PC-3 (cell line): ENCODE measurements around the gene HHAT. TPM values are rescaled to one million over a fixed set of nuclear protein-coding genes. Genes with fewer than 3 reads are reported as not detected.

Source experiments
- ATAC-seq: fragments of 200-7000 bp; cut with Tn5 transposase; 2 replicates; pipeline ENCODE4 v1.9.1; 2020; ENCODE audit warnings: mild to moderate bottlenecking, moderate library complexity
- BruUV-seq: library from RNA; stranded (reverse); fragments of 400-500 nt; replicated peaks from 2 replicates; lab custom pipeline; 2021; lab: Mats Ljungman, UMichigan
- CTCF ChIA-PET: fragments of 300-600 bp; sonication (Branson Sonifier 250); formaldehyde crosslinking; loops from one replicate; lab custom pipeline; 2022; ENCODE audit warnings: antibody characterized with exemption; lab: Charles Lee
- POLR2A ChIA-PET: fragments of 300-600 bp; sonication (Branson Sonifier 250); formaldehyde crosslinking; loops from one replicate; lab custom pipeline; 2022; ENCODE audit warnings: antibody characterized with exemption; ENCODE audit not compliant: unreplicated experiment; lab: Charles Lee
- DNase-seq: peaks from one replicate; pipeline ENCODE4 v3.0.0-alpha.2; 2015
- H2AFZ ChIP-seq: fragments of 300-600 bp; sonication (generic); 2 replicates; pipeline ENCODE4 v1.6.0; 2016; ENCODE audit warnings: antibody characterized with exemption, low read length
- H3F3A ChIP-seq: fragments of 300-600 bp; sonication (generic); one replicate; pipeline ENCODE4 v1.6.0; 2017; ENCODE audit warnings: antibody characterized with exemption, low read length, control low read depth, mild to moderate bottlenecking; ENCODE audit not compliant: unreplicated experiment
- H3K27ac ChIP-seq: fragments of 300-600 bp; sonication (generic); 2 replicates; pipeline ENCODE4 v1.5.1; 2016; ENCODE audit warnings: mild to moderate bottlenecking, low read length
- H3K27me3 ChIP-seq: fragments of 300-600 bp; sonication (generic); 2 replicates; pipeline ENCODE4 v1.6.1; 2016; ENCODE audit warnings: low read length, mixed read lengths
- H3K36me3 ChIP-seq: fragments of 300-600 bp; sonication (generic); 2 replicates; pipeline ENCODE4 v1.6.1; 2016; ENCODE audit warnings: low read depth, mixed run types, low read length, mixed read lengths
- H3K4me1 ChIP-seq: fragments of 300-600 bp; sonication (generic); 2 replicates; pipeline ENCODE4 v1.5.1; 2016; ENCODE audit warnings: low read length; ENCODE audit not compliant: insufficient read depth
- H3K4me2 ChIP-seq: fragments of 300-600 bp; sonication (generic); 2 replicates; pipeline ENCODE4 v1.6.0; 2016; ENCODE audit warnings: low read length
- H3K4me3 ChIP-seq: fragments of 300-600 bp; sonication (generic); 2 replicates; pipeline ENCODE4 v1.5.1; 2016; ENCODE audit warnings: mild to moderate bottlenecking, low read length, mixed read lengths
- H3K79me2 ChIP-seq: fragments of 300-600 bp; sonication (generic); 2 replicates; pipeline ENCODE4 v1.6.1; 2017; ENCODE audit warnings: low read length, mixed read lengths
- H3K9ac ChIP-seq: fragments of 300-600 bp; sonication (generic); 2 replicates; pipeline ENCODE4 v1.6.0; 2016; ENCODE audit warnings: mild to moderate bottlenecking, low read length
- H3K9me2 ChIP-seq: fragments of 300-600 bp; sonication (generic); replicated peaks from 2 replicates; pipeline ENCODE4 v1.6.1; 2016; ENCODE audit warnings: mixed run types, low read length, mixed read lengths
- H3K9me3 ChIP-seq: fragments of 300-600 bp; sonication (generic); 2 replicates; pipeline ENCODE4 v1.6.1; 2016; ENCODE audit warnings: low read length, mixed read lengths
- H4K20me1 ChIP-seq: fragments of 300-600 bp; sonication (generic); 2 replicates; pipeline ENCODE4 v1.6.1; 2016; ENCODE audit warnings: low read length, mixed read lengths
- EZH2 ChIP-seq: fragments of 300-600 bp; sonication (generic); IDR thresholded peaks from one replicate; pipeline ENCODE4 v1.6.1; 2017; ENCODE audit warnings: antibody characterized with exemption, mild to moderate bottlenecking, low read length; ENCODE audit not compliant: unreplicated experiment
- EZH2phosphoT487 ChIP-seq: fragments of 300-600 bp; sonication (generic); IDR thresholded peaks from 2 replicates; pipeline ENCODE4 v1.6.1; 2018; ENCODE audit warnings: mild to moderate bottlenecking, antibody characterized with exemption, low read length, borderline replicate concordance
- intact Hi-C: fragments of 100-400 bp; cut with micrococcal nuclease; formaldehyde crosslinking; loops from 2 replicates; pipeline ENCODE4 v1.9.0; 2023
- total RNA-seq: library from RNA; depleted of rRNA; stranded (reverse); fragments of >200 nt; gene quantifications from 2 replicates; pipeline ENCODE4 v1.2.3, GENCODE V29; 2014
- TF ChIP-seq, protein P1 (sequence below): fragments of 300-600 bp; sonication (generic); conservative IDR thresholded peaks from 2 replicates; pipeline ENCODE4 v1.5.1; 2017; ENCODE audit warnings: antibody characterized with exemption, low read depth, mild to moderate bottlenecking, low read length

Gene HHAT
- total RNA-seq, 1 experiment from 2014 or later = 3.4 TPM

DNA sequence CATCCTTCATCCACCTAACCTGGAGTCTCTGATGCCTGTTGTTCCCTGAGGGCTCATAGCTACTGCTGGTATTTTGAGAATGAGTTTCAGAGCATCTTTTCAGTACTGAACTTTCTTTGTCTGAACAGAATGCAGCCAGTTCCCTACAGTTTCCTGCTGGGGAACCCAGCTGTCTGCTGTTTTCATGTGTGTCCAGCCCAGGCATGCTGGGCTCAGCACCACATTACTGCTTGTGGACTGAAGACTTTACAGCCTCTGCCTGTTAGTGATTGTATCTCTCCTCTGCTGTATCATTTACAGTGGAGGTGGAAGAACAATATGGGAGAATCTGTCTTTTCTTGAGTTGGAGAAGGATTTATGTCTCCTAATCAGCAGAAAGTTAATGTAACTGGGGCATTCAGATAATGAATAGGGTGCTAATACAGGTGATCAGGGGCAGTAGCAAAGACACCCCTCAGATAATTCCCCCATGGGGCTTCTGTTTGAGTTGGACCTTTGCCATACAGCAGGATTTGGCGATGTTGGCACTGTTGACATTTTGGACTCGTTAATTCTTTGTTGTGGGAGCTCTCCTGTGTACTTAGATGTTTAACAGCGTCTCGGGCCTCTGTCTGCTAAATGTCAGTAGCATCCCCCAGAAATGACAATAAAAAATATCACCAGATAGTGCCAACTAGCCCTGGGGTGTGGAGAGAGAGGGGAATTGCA is 207.7 kb downstream of the HHAT start:
- POLR2A ChIA-PET = no interaction called here
- no peak for TF ChIP-seq EZH2
- TF ChIP-seq, protein P1, sequence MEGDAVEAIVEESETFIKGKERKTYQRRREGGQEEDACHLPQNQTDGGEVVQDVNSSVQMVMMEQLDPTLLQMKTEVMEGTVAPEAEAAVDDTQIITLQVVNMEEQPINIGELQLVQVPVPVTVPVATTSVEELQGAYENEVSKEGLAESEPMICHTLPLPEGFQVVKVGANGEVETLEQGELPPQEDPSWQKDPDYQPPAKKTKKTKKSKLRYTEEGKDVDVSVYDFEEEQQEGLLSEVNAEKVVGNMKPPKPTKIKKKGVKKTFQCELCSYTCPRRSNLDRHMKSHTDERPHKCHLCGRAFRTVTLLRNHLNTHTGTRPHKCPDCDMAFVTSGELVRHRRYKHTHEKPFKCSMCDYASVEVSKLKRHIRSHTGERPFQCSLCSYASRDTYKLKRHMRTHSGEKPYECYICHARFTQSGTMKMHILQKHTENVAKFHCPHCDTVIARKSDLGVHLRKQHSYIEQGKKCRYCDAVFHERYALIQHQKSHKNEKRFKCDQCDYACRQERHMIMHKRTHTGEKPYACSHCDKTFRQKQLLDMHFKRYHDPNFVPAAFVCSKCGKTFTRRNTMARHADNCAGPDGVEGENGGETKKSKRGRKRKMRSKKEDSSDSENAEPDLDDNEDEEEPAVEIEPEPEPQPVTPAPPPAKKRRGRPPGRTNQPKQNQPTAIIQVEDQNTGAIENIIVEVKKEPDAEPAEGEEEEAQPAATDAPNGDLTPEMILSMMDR = no peak
- no peak for TF ChIP-seq EZH2phosphoT487
- Histone ChIP-seq H4K20me1 (no peaks in the 10 kb centered on the region), H3K27me3 (peaks cover 33% of the 10 kb centered on the region), H3K9me2 (no peaks in the 10 kb centered on the region), H3K79me2 (no peaks in the 10 kb centered on the region), H3K36me3 (no peaks in the 10 kb centered on the region), H3K27ac (no peak overlapping the region), H2AFZ (no peak overlapping the region), H3F3A (no peaks in the 10 kb centered on the region), H3K4me3 (no peak overlapping the region), H3K9me3 (no peaks in the 10 kb centered on the region), H3K4me2 (no peak overlapping the region), H3K4me1 (no peaks in the 10 kb centered on the region), H3K9ac (no peak overlapping the region)
- intact Hi-C loops = no loop called here
- no peak for ATAC-seq
- no peak for DNase-seq
- BruUV-seq = no TSS peak
- CTCF ChIA-PET = interaction anchor here (0.5 kb wide), 1 partner anchor 176 kb away, joined by 4 read pairs; no protein-coding TSS in a partner anchor

DNA sequence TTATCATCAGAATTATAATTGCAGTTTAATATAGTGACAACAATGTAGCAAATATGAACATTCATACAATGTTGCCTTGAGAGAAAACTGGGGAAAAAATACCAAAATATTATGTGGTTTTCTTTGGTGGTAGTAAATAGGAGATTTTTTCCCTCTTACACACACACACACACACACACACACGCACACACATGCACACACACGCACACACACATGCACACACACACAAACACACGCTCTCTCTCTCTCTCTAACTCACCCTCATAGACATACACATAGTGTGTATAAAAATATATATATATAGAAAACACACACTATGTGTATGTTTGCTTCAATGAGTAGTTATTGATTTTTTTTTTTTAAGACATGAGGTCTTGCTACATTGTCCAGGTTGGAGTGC is 211.6 kb downstream of the HHAT start:
- BruUV-seq = no TSS peak
- TF ChIP-seq EZH2phosphoT487 (no peak), EZH2 (no peak)
- TF ChIP-seq, protein P1 = no peak
- POLR2A ChIA-PET = no interaction called here

DNA sequence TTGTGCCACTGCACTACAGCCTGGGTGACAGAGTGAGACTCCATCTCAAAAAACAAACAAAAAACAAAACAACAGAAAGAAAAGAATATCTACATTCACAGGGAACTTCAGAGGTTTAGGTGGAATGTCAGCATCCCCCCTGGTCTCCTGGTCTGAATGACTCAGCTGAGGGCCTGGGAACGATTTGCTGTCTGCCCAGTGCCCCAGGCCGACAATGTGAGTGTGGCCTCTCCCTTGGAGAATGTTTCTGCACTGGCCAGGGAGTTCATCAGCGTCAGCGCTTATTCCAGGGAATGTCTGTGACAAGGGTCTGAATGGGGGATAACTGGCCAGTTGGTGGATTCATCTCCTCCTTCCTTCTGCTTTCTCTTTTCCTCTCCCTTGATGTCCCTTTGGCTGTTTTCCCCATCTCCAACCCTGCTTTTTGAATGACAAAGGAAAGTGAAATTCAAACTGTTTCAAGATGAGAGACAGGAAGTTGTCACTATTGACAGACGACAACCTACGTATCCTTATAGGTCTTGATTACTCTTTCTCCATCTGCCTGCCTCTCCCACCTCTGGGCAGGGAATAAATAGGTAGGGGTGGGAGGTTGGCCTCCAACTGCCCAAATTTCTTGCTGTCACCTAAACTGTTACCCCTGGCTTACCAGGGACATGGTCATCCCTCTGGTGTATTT is 213.1 kb downstream of the HHAT start:
- Histone ChIP-seq H2AFZ (no peak overlapping the region), H3K79me2 (no peaks in the 10 kb centered on the region), H3K4me2 (no peak overlapping the region), H3K9me3 (no peaks in the 10 kb centered on the region), H3F3A (no peaks in the 10 kb centered on the region), H3K4me3 (no peak overlapping the region), H3K9me2 (no peaks in the 10 kb centered on the region), H3K27ac (no peak overlapping the region), H4K20me1 (no peaks in the 10 kb centered on the region), H3K27me3 (peaks cover 18% of the 10 kb centered on the region), H3K9ac (no peak overlapping the region), H3K4me1 (no peaks in the 10 kb centered on the region), H3K36me3 (no peaks in the 10 kb centered on the region)
- DNase-seq (no peak), ATAC-seq (no peak)
- TF ChIP-seq EZH2 (no peak), EZH2phosphoT487 (no peak)
- TF ChIP-seq, protein P1 = no peak
- POLR2A ChIA-PET = no interaction called here
- BruUV-seq = no TSS peak
- CTCF ChIA-PET = no interaction called here
- intact Hi-C loops = no loop called here

More for the DNA sequence above, 211.6 kb downstream of the HHAT start:
- H3K4me3 ChIP-seq = no peak overlapping the region
- H3K79me2 ChIP-seq = no peaks in the 10 kb centered on the region
- H3K4me2 ChIP-seq = no peak overlapping the region
- ATAC-seq (no peak), DNase-seq (no peak)
- H2AFZ ChIP-seq = no peak overlapping the region
- no peaks in the 10 kb centered on the region for H4K20me1 ChIP-seq
- intact Hi-C loops = no loop called here
- H3K9me2 ChIP-seq = no peaks in the 10 kb centered on the region
- H3K27me3 ChIP-seq = peaks cover 32% of the 10 kb centered on the region
- no peak overlapping the region for H3K27ac ChIP-seq
- H3F3A ChIP-seq = no peaks in the 10 kb centered on the region
- no peak overlapping the region for H3K9ac ChIP-seq
- no peaks in the 10 kb centered on the region for H3K9me3 ChIP-seq
- no peaks in the 10 kb centered on the region for H3K36me3 ChIP-seq
- no peaks in the 10 kb centered on the region for H3K4me1 ChIP-seq
- CTCF ChIA-PET = no interaction called here
